ENCODE measurements around the gene HECW1. TPM values are rescaled to one million over a fixed set of nuclear protein-coding genes. Genes with fewer than 3 reads are reported as not detected.

The HECW1 gene
- polyA plus RNA-seq, 1 donor (not counting 4 experiments of a cell fraction or from before 2014, with no cell fraction given) = not detected

GRCh38 chr7:43290978-43291377 is 178.5 kb downstream of the HECW1 start:
- no peak overlapping the region for H3K4me2 ChIP-seq (ENCODE audit: control insufficient read depth, extremely low read depth, insufficient read depth, low read depth, low read length)
- H3K36me3 ChIP-seq (ENCODE audit: control insufficient read depth in 2 of 2, extremely low read depth in 1 of 2, insufficient read depth in 2 of 2, low read length in 2 of 2) = no peaks in the 10 kb centered on the region
- H3K9me3 ChIP-seq (ENCODE audit: control insufficient read depth, low read depth, low read length) = peaks cover 4% of the 10 kb centered on the region
- dilution Hi-C loops (cut with MboI; ENCODE audit: extremely low pct_ligation_motif_present, low sequenced_read_pairs) = no loop called here
- H3K27ac ChIP-seq (ENCODE audit: control insufficient read depth, insufficient read depth, low read length) = no peak overlapping the region
- H3K79me2 ChIP-seq (ENCODE audit: control insufficient read depth, insufficient read depth, low read length) = no peaks in the 10 kb centered on the region
- peaks cover 7% of the 10 kb centered on the region for H3K4me1 ChIP-seq (ENCODE audit: control insufficient read depth, extremely low read depth, insufficient read depth, low read length)
- no peak overlapping the region for H3K4me3 ChIP-seq (ENCODE audit: control insufficient read depth in 2 of 3, extremely low read depth in 1 of 3, insufficient read depth in 2 of 3, low read depth in 1 of 3, low read length in 3 of 3)
- H3K9ac ChIP-seq (ENCODE audit: control insufficient read depth, extremely low read depth, insufficient read depth, low read length) = no peak overlapping the region
- TF ChIP-seq EZH2 (IDR thresholded peaks at IDR 0.05; ENCODE audit: low read length) (no peak), CTCF (optimal IDR thresholded peaks at IDR 0.05 in 1 of 3, IDR thresholded peaks at IDR 0.05 in 1 of 3, conservative IDR thresholded peaks at IDR 0.05 in 1 of 3; ENCODE audit: extremely low read depth in 1 of 3, insufficient read depth in 2 of 3, low read length in 3 of 3) (no peak)
- no peaks in the 10 kb centered on the region for H3K9me1 ChIP-seq (ENCODE audit: control insufficient read depth, extremely low read depth, insufficient read depth, low read length)
- DNase-seq (ENCODE audit: low read depth, low spot score) (no peak), FAIRE-seq (no peak)
- no peak overlapping the region for H2AFZ ChIP-seq (ENCODE audit: control insufficient read depth, low read length)
- no peaks in the 10 kb centered on the region for H4K20me1 ChIP-seq (ENCODE audit: control insufficient read depth, extremely low read depth, insufficient read depth, low read length)
- no peaks in the 10 kb centered on the region for H3K27me3 ChIP-seq (ENCODE audit: control insufficient read depth, extremely low read depth, insufficient read depth, low read length)

- Histone ChIP-seq H3K27me3 (ENCODE audit: control insufficient read depth, extremely low read depth, insufficient read depth, low read length) (no peaks in the 10 kb centered on the region), H3K4me3 (ENCODE audit: control insufficient read depth in 2 of 3, extremely low read depth in 1 of 3, insufficient read depth in 2 of 3, low read depth in 1 of 3, low read length in 3 of 3) (no peak overlapping the region), H2AFZ (ENCODE audit: control insufficient read depth, low read length) (no peak overlapping the region), H3K9ac (ENCODE audit: control insufficient read depth, extremely low read depth, insufficient read depth, low read length) (no peak overlapping the region), H3K9me1 (ENCODE audit: control insufficient read depth, extremely low read depth, insufficient read depth, low read length) (no peaks in the 10 kb centered on the region), H3K9me3 (ENCODE audit: control insufficient read depth, low read depth, low read length) (peaks cover 4% of the 10 kb centered on the region), H3K27ac (ENCODE audit: control insufficient read depth, insufficient read depth, low read length) (no peak overlapping the region), H3K36me3 (ENCODE audit: control insufficient read depth in 2 of 2, extremely low read depth in 1 of 2, insufficient read depth in 2 of 2, low read length in 2 of 2) (no peaks in the 10 kb centered on the region), H4K20me1 (ENCODE audit: control insufficient read depth, extremely low read depth, insufficient read depth, low read length) (no peaks in the 10 kb centered on the region), H3K4me1 (ENCODE audit: control insufficient read depth, extremely low read depth, insufficient read depth, low read length) (peaks cover 7% of the 10 kb centered on the region), H3K4me2 (ENCODE audit: control insufficient read depth, extremely low read depth, insufficient read depth, low read depth, low read length) (no peak overlapping the region), H3K79me2 (ENCODE audit: control insufficient read depth, insufficient read depth, low read length) (no peaks in the 10 kb centered on the region)
- dilution Hi-C loops (cut with MboI; ENCODE audit: extremely low pct_ligation_motif_present, low sequenced_read_pairs) = no loop called here
- no peak for DNase-seq (ENCODE audit: low read depth, low spot score)
- FAIRE-seq = no peak
- TF ChIP-seq EZH2 (IDR thresholded peaks at IDR 0.05; ENCODE audit: low read length) (no peak), CTCF (optimal IDR thresholded peaks at IDR 0.05 in 1 of 3, IDR thresholded peaks at IDR 0.05 in 1 of 3, conservative IDR thresholded peaks at IDR 0.05 in 1 of 3; ENCODE audit: extremely low read depth in 1 of 3, insufficient read depth in 2 of 3, low read length in 3 of 3) (no peak)
These were observed 179.3 kb downstream of the HECW1 start for GRCh38 chr7:43291789-43292188.

Measured in keratinocyte (primary cell).